HG03575 (cell line): Measurements from ENCODE around the gene KIAA1614.

ENCODE experiments used
- ATAC-seq: cut with Tn5 transposase; IDR thresholded peaks from one replicate; pipeline ENCODE4 v1.9.1; 2021; ENCODE audit not compliant: unreplicated experiment, insufficient number of reproducible peaks, low FRiP score; ENCODE audit errors: extremely low read depth

The KIAA1614 gene

GRCh38 chr1:180905927-180906326 lies 6.8 kb upstream of the KIAA1614 start:
- no peak for ATAC-seq

- ATAC-seq = no peak
These were observed 6.2 kb upstream of the KIAA1614 start for GRCh38 chr1:180906511-180906910.

GRCh38 chr1:180907313-180908055 lies 5.2 kb upstream of the KIAA1614 start:
- ATAC-seq = no peak

- ATAC-seq = no peak
These were observed 4.5 kb upstream of the KIAA1614 start for GRCh38 chr1:180908074-180908765.

- no peak for ATAC-seq
These were observed 3.7 kb upstream of the KIAA1614 start for GRCh38 chr1:180909005-180909414.

GRCh38 chr1:180909462-180909976 lies 3.2 kb upstream of the KIAA1614 start:
- ATAC-seq = no peak

- ATAC-seq = no peak
These were observed 981 bp upstream of the KIAA1614 start for GRCh38 chr1:180911640-180912191.

- no peak for ATAC-seq
These were observed 391 bp upstream of the KIAA1614 start for GRCh38 chr1:180912211-180912800.

- ATAC-seq = no peak
These were observed 2.8 kb downstream of the KIAA1614 start for GRCh38 chr1:180915426-180915965.

- ATAC-seq = no peak
These were observed 3.5 kb downstream of the KIAA1614 start for GRCh38 chr1:180916012-180916770.

- ATAC-seq = no peak
These were observed 4.1 kb downstream of the KIAA1614 start for GRCh38 chr1:180916771-180917170.

- ATAC-seq = no peak
These were observed 4.8 kb downstream of the KIAA1614 start for GRCh38 chr1:180917306-180918065.

GRCh38 chr1:180918519-180918918 lies 5.8 kb downstream of the KIAA1614 start:
- ATAC-seq = no peak

GRCh38 chr1:180919183-180919700 lies 6.5 kb downstream of the KIAA1614 start:
- ATAC-seq = no peak

- ATAC-seq = no peak
These were observed 7.5 kb downstream of the KIAA1614 start for GRCh38 chr1:180920193-180920592.

GRCh38 chr1:180920702-180921101 lies 8.0 kb downstream of the KIAA1614 start:
- no peak for ATAC-seq

- no peak for ATAC-seq
These were observed 8.7 kb downstream of the KIAA1614 start for GRCh38 chr1:180921386-180921785.
